Islet precursor cell (in vitro differentiated cells): ENCODE data around the gene OR2Z1.

Experiments
- DNase-seq: peaks from one replicate; pipeline ENCODE4 v3.0.0-alpha.2; 2018

The OR2Z1 gene, protein sequence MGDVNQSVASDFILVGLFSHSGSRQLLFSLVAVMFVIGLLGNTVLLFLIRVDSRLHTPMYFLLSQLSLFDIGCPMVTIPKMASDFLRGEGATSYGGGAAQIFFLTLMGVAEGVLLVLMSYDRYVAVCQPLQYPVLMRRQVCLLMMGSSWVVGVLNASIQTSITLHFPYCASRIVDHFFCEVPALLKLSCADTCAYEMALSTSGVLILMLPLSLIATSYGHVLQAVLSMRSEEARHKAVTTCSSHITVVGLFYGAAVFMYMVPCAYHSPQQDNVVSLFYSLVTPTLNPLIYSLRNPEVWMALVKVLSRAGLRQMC

DNA sequence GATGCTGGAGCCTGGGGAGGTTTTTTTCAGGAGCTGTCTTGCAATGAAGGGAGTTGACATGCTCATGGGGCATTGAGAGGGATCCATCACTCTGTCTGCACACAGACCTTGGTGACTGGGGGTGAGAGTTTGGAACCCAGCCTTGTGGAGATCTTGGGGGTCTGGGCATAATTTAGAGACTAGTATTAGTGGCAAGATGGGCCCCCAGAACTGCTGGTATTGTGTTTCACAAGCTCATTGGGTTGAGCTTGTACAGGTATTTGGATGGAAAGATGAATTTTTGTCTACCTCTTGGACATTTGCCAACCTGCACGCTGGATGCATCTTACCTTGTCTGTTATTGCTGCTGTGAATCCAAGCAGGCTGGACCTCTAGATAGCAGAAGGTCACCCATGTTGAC, at the start of gene OR2Z1:
Gene OR2Z1 (plus strand): TSS at position 301 of the 400 bp plus-strand sequence. CDS start 9,395 bp downstream, outside the sequence.
- DNase-seq = no peak

DNA sequence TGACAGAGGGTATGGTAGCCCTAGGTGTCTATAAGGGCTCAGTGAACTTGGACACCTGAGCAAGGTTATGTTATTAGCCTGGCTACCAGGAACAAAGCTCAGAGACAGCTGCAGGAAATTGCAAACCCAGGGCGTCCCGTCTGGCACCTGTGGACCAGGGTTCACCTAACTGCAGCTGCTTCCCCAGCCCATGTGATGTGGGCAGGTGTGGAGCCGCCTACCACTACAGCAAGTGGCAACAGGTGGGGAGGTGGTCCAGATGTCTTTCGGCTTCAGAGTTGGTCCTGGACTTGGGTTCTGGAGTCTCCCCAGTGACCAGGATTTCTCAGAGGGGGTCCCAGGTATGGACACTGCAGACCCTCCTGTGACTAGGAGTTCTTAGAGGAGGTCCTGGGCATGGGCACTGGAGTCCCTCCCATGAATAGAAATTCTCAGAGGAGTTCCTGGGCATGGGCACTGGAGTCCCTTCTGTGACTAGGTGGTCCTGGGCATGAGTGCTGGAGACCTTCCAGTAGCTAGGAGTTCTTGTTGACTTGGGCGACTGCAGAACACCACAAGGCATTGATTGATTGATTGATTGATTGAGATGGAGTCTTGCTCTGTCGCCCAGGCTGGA, 48.0 kb upstream of the OR2Z1 start:
- no peak for DNase-seq

DNA sequence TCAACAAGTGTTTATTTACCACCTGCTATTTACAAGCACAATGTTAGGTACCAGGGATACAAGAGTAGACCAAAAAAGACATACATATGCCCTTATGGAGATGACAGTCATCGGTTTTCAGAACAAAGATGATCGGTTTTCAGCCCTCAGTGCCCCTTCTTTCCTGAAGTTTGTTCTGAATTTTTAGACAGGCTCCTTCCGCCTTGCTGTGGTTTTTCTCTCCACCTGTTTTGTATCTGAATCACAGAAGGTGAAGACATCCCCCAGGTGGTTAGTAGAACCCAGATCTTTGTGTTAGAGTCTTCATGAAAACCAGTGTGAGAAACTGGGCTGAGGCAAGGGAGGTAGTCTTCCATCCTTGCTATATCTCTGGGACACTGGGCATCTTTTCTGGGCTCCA, 46.4 kb upstream of the OR2Z1 start:
- DNase-seq = no peak

DNA sequence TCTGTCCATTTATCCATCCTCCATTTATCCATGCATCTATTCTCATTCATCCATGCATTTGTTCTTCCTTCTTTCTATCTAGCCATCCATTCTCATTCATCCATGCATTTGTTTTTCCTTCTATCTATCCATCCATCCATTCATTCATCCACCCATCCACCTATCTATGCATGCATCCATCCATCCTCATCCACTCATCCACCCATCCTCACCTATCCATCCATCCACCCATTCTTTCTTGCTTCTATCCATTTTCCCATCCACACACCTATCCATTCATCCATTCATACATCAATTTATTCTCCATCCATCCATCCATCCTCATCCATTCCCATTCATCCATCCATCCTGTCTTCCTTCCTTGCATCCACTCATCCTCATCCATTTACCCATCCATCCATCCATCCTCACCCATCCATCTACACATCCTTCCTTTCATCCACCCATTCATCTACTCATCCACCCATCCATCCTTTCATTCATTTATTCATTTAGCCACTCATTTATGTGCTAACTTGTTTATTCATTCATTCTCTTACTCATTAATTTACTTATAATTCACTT, 43.1 kb upstream of the OR2Z1 start:
- DNase-seq = no peak

DNA sequence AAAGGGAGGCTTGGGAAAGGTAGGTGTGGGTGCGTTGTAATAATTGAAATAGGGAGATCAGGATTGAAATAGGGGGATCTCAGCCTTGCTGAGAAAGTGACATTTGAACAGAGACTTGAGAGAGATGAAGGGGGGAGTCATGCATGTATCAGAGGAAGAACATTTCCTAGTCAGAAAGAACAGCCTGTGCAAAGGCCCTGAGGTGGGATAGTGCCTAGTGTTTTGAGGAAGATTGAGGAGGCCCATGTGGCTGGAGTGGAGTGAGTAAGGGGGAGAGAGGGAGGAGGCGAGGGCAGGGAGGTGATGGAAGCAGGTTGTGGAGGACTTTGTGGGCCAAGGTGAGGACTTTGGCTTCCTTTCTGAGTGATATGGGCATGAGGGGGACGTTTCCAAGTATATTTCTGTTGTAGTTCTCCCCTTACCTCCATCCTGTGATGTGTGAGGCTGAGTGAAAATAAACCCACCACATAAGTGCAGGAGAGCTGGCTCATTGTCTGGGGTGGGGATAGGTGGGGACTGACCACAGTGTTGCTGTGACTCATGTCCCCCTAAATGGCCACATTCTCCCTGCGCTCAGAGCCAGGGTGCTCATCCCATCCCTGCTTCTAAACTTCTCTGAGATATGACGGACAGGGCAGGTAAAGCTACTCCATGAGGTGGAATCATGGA, 40.6 kb upstream of the OR2Z1 start:
- no peak for DNase-seq

DNA sequence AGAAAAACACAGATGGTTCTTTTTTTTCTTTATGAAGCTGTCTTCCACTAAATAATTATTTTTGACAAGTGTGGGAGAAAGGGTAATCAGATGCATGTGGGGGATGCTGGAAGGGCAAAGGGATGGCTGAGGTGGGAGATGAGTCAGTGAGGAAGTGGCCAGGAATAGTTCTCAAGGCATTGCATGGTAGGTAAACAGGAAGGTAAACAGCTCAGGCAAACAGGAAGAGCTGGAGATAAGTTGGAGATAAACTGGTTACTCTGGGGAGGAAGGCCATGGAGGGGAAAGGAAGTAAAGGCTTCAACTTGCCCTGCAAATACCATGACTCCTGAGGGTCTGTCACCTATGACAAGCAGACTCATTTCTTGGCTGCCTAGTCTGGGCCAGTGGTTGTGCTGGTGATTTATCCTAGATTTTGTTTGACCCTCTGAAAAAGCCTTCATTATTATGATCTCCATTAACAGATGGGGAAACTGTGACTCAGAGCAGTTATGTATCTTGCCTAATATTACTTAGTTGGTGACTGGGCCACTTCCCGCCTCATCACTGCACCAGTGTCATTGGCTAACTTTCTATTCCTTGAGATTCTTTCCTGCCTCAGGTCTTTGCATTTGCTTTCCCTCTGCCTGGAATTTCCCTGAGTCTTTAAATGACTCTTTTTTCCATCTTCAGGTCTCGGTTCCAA, 39.9 kb upstream of the OR2Z1 start:
- DNase-seq = no peak

DNA sequence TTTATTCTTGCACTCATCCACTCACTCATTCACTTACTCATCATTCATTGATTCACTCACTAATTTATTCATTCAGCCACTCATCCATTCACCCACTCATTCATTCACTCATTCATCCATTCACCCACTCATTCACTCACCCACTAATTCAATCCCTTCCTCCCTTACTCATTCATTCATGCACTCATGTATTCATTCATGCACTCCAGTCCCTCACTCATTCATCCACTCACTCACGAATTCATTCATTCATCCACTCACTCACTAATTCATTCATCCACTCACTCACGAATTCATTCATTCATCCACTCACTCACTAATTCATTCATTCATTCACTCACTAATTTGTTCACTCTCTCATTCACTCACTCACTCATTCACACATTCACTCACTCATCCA, 39.0 kb upstream of the OR2Z1 start:
- DNase-seq = no peak

DNA sequence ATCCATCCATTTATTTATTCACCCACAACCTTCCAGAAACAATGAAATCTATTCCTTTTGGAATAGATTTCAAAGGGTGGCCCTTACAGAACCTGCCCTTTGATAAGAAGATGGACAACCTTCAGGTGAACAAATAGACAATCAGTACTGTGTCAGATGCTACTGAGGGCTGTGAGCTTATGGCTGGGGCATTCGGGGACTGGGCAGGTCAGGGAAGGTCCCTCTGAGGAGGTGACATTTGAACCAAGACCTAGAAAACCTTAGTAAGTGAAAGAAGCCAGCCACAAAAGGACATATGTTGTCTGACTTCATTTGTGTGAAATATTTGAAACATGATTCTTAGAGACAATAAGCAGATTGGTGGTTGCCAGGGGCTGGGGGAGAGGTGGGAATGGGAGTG, 38.5 kb upstream of the OR2Z1 start:
- DNase-seq = no peak

DNA sequence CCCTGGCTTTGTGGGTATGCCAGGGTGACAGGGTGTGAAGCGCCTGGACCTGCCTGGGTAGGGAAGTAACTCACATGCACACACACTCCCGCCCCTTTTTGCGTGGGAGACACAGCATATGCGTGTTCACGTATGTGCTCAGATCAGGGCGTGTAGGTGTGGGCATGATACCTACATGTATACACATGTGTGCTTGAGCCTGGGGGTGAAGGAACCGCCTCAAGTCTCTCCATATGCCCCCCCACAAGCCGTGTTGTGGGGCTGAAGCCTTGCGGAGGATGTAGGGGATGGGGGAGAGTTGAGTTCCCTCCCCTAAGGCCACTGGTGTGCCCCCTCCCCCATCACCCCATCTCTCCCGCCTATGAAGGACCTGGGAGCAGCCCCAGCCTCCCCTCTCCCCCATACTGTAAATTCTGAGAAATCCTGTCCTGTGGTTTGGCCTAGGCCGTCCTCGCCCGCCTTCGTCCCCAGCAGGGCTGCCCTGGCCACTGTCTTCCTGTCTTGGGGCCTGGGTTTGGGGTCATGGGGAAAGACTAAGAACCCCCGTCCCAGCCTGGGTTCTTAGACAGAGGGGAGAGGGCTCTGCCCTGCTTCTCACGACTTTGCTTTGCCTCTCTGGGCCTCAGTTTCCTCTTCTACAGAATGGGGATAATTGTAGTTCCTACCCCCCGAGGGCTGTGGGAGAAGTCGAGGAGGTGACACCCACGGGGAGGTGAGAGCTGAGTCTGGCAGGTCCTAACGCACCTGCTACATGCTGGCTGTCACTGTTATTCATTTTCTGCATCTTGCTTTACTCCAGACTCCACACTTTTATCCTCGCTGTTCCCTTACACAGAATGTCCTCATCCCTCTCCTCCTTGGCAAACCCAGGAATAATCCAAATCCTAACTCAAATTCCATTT, 37.2 kb upstream of the OR2Z1 start:
- peak; percentile 28 for DNase-seq

DNA sequence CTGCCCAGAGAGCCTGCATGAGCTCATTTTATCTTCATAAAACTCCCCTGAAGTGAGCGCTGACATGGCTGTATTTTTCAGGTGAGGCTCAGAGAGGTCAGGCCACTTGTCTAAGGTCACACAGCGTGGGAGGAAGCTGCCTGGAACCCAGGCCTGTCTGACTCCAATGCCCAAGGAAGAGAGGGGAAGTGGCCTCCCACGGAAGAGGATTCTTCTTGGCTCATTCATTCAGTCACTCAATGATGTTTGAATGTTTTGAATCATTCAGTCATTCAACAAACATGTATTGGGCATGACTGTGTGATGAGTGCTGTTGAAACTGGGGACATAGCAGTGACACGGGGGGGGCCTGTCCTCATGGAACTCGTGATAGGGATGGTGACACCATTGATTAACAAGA, 34.9 kb upstream of the OR2Z1 start:
- peak; percentile 23 for DNase-seq

DNA sequence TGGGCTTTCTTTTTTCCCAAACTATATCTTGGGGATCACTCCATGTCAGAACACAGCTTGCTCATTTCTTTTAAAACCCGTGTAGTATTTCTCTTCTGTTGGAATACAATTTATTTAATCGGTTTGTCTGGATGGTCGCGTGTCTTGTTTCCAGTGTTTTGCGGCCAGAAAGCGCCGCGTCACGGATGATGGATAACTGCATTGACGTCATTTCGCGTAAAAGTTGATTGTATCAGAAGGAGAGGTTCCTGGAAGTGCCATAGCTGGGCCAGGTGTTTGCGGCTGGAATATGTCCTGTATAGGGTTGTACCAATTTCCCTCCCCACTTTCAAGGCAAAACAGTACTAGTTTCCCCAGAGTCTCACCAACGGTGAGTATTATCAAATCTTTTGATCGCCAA, 32.5 kb upstream of the OR2Z1 start:
- peak; percentile 22 for DNase-seq

DNA sequence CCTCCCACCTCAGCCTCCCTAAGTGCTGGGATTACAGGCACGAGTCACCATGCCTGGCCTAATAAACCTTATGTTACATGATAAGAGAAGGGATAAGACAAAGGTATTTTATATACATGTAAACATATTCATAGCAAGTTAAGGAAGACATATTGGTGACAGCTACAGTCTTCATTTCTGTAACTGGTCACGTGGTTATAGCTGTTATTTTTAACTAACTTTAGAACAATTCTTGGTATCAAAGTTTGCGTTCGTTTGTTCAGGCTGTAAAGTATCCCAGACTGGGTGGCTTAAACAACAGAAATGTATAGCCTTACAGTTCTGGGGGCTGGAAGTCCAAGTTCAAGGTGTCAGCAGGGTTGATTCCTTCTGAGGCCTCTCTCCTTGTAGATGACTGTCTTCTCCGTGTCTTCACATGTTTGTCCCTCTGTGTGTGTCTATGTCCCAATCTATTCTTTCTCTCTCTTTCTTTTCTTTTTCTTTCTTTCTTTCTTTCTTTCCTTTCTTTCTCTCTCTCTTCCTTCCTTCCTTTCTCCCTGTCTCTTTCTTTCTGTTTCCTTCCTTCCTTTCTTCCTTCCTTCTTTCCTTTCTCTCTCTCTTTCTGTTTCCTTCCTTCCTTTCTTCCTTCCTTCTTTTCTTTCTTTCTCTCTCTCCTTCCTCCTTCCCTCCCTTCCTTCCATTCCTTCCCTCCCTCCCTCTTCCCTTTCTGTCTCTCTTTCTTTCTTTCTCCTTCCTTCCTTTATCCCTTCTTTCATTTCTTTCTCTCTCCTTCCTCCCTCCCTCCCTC, 30.5 kb upstream of the OR2Z1 start:
- no peak for DNase-seq

DNA sequence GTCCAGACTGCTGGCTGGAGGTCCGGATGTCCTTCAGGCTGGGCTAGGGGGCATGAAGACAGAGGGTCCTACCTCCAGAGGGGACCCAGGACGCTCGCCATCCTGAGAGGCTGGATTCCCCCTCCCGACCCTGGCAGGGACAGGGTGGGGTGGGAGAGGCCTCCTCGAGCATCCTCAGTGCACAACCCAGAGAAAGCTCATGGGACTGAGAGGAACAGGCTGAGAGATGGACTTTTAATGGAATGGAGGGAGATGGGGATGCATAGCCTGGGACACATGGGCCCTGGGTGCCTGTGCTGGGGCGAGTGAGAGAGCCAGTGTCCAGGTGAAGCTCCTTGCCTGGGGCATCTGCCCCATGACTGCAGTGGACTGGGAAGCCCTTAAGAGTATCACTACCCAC, 25.9 kb upstream of the OR2Z1 start:
- peak; percentile 43 for DNase-seq

DNA sequence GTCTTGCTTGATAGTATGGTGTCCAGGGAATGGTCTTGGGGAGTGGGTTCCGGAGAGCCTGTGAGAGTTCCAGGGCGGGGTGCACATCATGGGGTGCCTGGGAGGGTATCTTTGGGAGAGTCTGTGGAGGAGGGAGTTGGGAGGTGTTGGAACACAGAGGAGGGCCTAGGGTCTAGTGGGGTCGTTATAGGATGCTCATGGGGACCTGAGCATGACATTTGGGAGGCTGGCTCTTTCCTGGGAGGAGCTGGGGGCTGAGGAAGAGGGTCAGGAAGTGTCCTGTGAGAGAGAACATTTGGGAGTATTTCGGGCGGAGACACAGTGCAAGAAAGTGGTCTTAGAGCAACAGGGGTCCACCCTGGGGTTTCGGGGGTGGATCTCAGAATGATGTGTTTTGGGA, 25.5 kb upstream of the OR2Z1 start:
- DNase-seq = peak; percentile 32

DNA sequence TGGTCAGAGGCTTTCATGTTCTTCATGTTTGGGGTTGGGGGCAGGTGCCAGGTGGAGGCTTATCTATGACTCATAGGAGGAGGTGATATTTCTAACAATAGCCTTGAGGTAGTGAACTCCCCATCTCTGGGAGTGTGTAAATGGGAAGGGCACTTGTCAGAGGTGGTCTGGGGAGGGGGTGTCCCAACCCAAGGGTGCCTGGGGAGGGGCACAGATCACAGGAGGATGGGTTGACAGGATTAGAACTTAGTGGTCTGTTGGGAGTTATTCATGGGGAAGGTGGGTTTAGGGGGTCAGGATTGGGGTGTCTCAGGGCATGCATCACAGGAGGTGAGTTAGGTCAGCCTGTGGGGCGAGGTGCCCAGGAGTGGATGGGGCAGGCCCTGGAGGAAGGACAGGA, 24.4 kb upstream of the OR2Z1 start:
- peak; percentile 22 for DNase-seq

DNA sequence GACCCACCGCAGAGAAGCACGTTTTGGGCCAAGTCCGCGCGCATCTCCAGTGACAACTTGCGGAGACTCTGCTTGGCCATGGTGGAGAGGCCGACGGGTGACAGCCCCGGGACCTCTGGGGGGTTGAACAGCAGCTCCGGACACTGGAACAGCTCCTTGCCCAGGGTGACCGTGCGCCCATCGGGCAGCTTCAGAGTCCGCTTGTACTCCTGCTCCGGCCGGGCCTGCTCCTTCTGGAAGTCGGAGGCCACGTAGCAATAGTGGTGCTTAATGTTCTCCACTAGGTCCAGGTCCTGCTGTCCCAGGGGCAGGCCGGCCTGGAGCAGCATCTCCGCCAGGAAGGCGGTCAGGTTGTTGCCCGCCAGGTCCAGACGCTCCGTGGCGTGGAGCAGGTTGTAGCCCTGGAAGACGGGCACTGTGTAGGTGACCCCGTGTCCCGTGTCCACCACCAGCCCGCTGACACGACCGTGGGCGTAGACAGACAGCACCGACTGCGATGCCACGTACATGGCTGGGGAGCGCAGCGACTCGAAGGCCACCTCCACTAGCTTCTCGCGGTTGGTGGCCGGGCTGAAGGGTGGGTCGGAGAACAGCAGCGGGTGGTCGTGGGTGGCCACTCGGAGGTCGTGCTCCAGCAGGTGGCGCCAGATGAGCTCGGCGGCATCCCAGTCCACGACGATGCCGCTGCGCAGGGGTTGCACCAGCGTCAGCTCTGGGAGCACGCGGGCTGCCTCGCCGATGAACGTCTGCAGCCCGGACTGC, 23.6 kb upstream of the OR2Z1 start:
- DNase-seq = peak; percentile 59

DNA sequence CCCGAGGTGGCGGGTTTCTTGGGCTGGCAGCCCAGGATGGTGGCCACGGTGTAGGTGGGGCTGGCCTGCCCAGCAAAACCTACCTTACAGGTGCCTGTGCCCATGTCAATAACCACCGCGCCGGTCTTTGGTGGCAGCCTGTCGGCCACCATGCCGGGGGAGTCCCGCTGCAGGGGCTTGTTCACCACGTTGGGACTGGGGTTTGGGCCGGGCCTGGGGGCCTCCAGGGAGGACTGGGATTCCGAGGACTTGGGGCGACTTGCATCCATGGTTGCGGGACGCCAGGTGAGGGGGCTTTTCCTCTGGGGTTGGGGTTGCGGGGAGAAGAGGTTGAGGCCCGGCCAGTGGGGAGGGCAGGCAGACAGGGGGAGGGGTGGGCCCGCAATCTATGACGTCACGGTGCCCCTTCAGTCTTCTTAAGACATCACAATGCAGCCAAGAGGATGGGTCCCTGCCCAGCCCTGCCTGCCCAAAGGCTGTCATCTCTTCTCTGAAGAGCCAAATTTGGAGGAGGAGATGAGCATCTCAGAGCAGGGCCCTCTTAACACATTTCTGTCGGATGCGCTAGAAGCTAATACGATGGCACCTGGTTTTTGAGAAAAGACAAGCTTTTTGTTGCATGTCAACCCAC, 22.9 kb upstream of the OR2Z1 start, which contains the start of gene ACTL9:
Gene ACTL9 (minus strand): TSS at position 363 of the 631 bp plus-strand sequence. CDS start 94 bp downstream, at position 269.
- DNase-seq = no peak

DNA sequence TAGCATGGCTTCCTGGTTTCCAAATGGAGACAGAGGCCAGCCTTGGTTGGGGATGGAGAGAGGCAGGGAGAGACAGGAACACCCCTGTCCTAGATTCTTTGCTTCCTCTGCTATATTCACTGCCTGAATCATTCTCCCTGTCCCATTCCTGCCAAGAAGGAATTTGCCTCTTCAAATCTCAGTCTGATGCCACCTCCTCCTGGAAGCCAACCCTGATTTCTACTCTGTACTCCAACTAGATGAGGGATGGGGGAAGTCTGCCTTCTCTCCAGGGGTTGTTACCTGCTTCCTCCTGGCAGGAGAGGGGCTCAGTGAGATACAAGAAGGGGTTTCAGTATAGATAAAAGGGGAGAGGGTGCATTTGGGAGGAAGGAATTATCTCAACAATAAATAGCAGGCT, 21.5 kb upstream of the OR2Z1 start:
- DNase-seq = peak; percentile 18

DNA sequence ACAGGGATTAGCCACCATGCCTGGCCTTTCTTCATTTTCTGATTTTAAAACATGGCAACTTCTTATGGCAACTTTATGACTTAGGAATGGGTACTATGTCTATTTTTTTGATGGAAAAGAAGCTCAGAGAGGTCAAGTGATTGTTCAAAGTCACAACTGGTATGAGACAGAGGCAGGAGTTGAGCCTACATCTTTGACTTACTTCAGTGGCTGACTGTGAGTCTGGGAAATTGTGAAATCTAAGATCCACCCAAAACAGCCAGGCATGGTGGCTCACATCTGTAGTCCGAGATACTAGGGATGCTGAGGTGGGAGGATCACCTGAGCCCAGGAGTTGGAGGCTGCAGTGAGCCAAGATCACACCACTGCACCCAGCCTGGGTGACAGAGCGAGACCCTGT, 20.5 kb upstream of the OR2Z1 start:
- DNase-seq = no peak

DNA sequence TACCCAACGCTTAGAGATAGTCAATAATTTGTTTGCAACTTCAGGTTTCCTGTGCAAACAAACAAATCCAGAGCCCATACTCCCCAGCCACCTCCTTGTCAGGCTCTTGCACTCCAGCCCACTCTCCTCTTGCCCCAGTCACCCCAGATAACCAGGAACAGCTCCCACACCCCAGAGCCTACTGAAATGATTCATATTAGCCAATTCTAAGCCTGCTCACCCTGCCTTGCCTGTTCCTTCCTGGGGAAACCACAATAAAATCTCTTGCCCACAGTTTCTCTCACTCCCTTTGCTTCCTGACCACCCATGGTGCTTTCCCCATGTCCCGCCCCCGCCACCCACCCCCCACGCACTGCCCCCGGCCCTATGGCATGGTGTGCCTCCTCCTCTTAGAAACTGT, 19.1 kb upstream of the OR2Z1 start:
- no peak for DNase-seq
